ENCODE measurements around the gene CDC42EP5. TPM values are rescaled to one million over a fixed set of nuclear protein-coding genes. Genes with fewer than 3 reads are reported as not detected.

Gene CDC42EP5
- total and polyA plus RNA-seq, 7 donors = 12.1 to 529 (median 16.6) TPM

- Histone ChIP-seq H3K27ac (no peak overlapping the region), H3K9me3 (no peaks in the 10 kb centered on the region), H3K4me3 (no peak overlapping the region), H3K27me3 (peaks cover 13 to 24% (median 20%) of the 10 kb centered on the region in 3 donors), H3K36me3 (no peaks in the 10 kb centered on the region), H3K4me1 (peaks cover 0 to 37% (median 30%) of the 10 kb centered on the region in 4 donors)
- TF ChIP-seq POLR2AphosphoS5 (IDR thresholded peaks at IDR 0.05) (peak in 1 of 4 donors; percentile 22), EP300 (IDR thresholded peaks at IDR 0.05) (no peak), POLR2A (IDR thresholded peaks at IDR 0.05) (no peak), CTCF (IDR thresholded peaks at IDR 0.05) (no peak)
- intact Hi-C loops (cut with DNase I) = no loop called here
- DNase-seq = no peak
- whole genome bisulfite sequencing, 2 donors = 61 to 64% methylated on average over 16 of the region's 16 CpGs
These were observed 37.5 kb downstream of the CDC42EP5 start for GRCh38 chr19:54435551-54436016.

GRCh38 chr19:54434873-54435214 lies 38.3 kb downstream of the CDC42EP5 start:
- peaks cover 0 to 44% (median 37%) of the 10 kb centered on the region in 4 donors for H3K4me1 ChIP-seq
- intact Hi-C loops (cut with DNase I) = no loop called here

GRCh38 chr19:54434112-54434872 lies 38.8 kb downstream of the CDC42EP5 start:
- Histone ChIP-seq H3K27me3 (peaks cover 22 to 37% (median 33%) of the 10 kb centered on the region in 3 donors), H3K27ac (no peak overlapping the region), H3K4me3 (no peak overlapping the region), H3K4me1 (peaks cover 0 to 45% (median 38%) of the 10 kb centered on the region in 4 donors), H3K9me3 (no peaks in the 10 kb centered on the region), H3K36me3 (no peaks in the 10 kb centered on the region)
- peak in 1 of 4 donors; percentile 11 for TF ChIP-seq POLR2AphosphoS5 (IDR thresholded peaks at IDR 0.05)
- no peak for TF ChIP-seq POLR2A (IDR thresholded peaks at IDR 0.05)
- TF ChIP-seq CTCF (IDR thresholded peaks at IDR 0.05) = no peak
- intact Hi-C loops (cut with DNase I) = no loop called here
- DNase-seq = peak; percentile 54
- 37 to 61% methylated on average over 23 of the region's 23 CpGs for WGBS, 2 donors

More at GRCh38 chr19:54434873-54435214, 38.3 kb downstream of the CDC42EP5 start:
- Histone ChIP-seq H3K4me3 (no peak overlapping the region), H3K9me3 (no peaks in the 10 kb centered on the region), H3K27me3 (peaks cover 20 to 31% (median 27%) of the 10 kb centered on the region in 3 donors), H3K36me3 (no peaks in the 10 kb centered on the region), H3K27ac (no peak overlapping the region)
- WGBS, 2 donors = 30 to 50% methylated on average over 11 of the region's 11 CpGs
- TF ChIP-seq CTCF (IDR thresholded peaks at IDR 0.05) = no peak
- no peak for TF ChIP-seq EP300 (IDR thresholded peaks at IDR 0.05)
- TF ChIP-seq POLR2AphosphoS5 (IDR thresholded peaks at IDR 0.05) = no peak
- no peak for TF ChIP-seq POLR2A (IDR thresholded peaks at IDR 0.05)
- no peak for DNase-seq

- intact Hi-C loops (cut with DNase I) = no loop called here
- TF ChIP-seq POLR2A (IDR thresholded peaks at IDR 0.05) (no peak), EP300 (IDR thresholded peaks at IDR 0.05) (no peak), CTCF (IDR thresholded peaks at IDR 0.05) (no peak), POLR2AphosphoS5 (IDR thresholded peaks at IDR 0.05) (no peak)
- 76 to 87% methylated on average over 5 of the region's 5 CpGs for WGBS, 2 donors
These were observed 39.4 kb downstream of the CDC42EP5 start for GRCh38 chr19:54433697-54434096.

More at GRCh38 chr19:54433697-54434096, 39.4 kb downstream of the CDC42EP5 start:
- no peak for DNase-seq
- H3K4me3 ChIP-seq = no peak overlapping the region
- peaks cover 0 to 45% (median 38%) of the 10 kb centered on the region in 4 donors for H3K4me1 ChIP-seq
- H3K27me3 ChIP-seq = peaks cover 27 to 43% (median 39%) of the 10 kb centered on the region in 3 donors
- no peak overlapping the region for H3K27ac ChIP-seq
- no peaks in the 10 kb centered on the region for H3K36me3 ChIP-seq
- H3K9me3 ChIP-seq = no peaks in the 10 kb centered on the region
